GM12878 (cell line): ENCODE measurements around the gene TPO. TPM values are rescaled to one million over a fixed set of nuclear protein-coding genes. Genes with fewer than 3 reads are reported as not detected.

Experiments
- ATAC-seq: fragments of 200-7000 bp; cut with Tn5 transposase; 3 replicates; pipeline ENCODE4 v1.9.1; 2020; ENCODE audit warnings: mild to moderate bottlenecking, moderate library complexity
- BruUV-seq: library from RNA; stranded (reverse); fragments of 400-500 nt; replicated peaks from 2 replicates; lab custom pipeline; 2021; lab: Mats Ljungman, UMichigan
- CTCF ChIA-PET: fragments of 300-600 bp; sonication (Branson Sonifier 250); formaldehyde crosslinking; extraction: SDS; loops from one replicate; lab custom pipeline; 2021; ENCODE audit warnings: inconsistent platforms; lab: Yijun Ruan, JAX
- POLR2A ChIA-PET: fragments of 350-600 bp; formaldehyde crosslinking; extraction: SDS; loops from one replicate; lab custom pipeline; 2021; ENCODE audit warnings: inconsistent platforms; lab: Charles Lee
- RAD21 ChIA-PET: fragments of 300-600 bp; sonication (Branson Sonifier 250); formaldehyde crosslinking; loops from one replicate; lab custom pipeline; 2023; ENCODE audit warnings: antibody characterized with exemption; ENCODE audit not compliant: unreplicated experiment; lab: Charles Lee
- SMC1A ChIA-PET: fragments of 300-600 bp; sonication (Branson Sonifier 250); formaldehyde crosslinking; loops from one replicate; lab custom pipeline; 2023; ENCODE audit not compliant: unreplicated experiment, uncharacterized antibody; lab: Charles Lee
- DNase-seq: peaks from one replicate; pipeline ENCODE4 v3.0.0-alpha.2; 2011; ENCODE audit warnings: low read depth, low spot score
- FAIRE-seq: peaks from 3 replicates; lab custom pipeline; 2011; peaks lifted over from hg19 to GRCh38; lab: Jason Lieb, UNC
- H2AFZ ChIP-seq: 2 replicates; pipeline ENCODE4 v1.6.0; 2011; ENCODE audit warnings: low read depth, low read length, control low read depth; ENCODE audit not compliant: control insufficient read depth
- H3K27ac ChIP-seq: 2 replicates; pipeline ENCODE4 v1.5.1; 2011; ENCODE audit warnings: control low read depth; ENCODE audit not compliant: control insufficient read depth, insufficient read depth
- H3K27me3 ChIP-seq, 2 experiments: replicated peaks in 1 of 2; 2 replicates each; pipeline versions ENCODE4 v1.6.0 to v1.6.1; 2011; ENCODE audit warnings: low read length in 1 of 2; ENCODE audit not compliant: control insufficient read depth in 2 of 2, insufficient read depth in 2 of 2
- H3K36me3 ChIP-seq, 2 experiments: 2 replicates each; pipeline ENCODE4 v1.5.1; 2011; ENCODE audit warnings: low read length in 1 of 2; ENCODE audit not compliant: control insufficient read depth in 2 of 2, insufficient read depth in 2 of 2
- H3K4me1 ChIP-seq: 2 replicates; pipeline ENCODE4 v1.6.1; 2011; ENCODE audit warnings: mild to moderate bottlenecking, low read length, moderate library complexity, mixed read lengths; ENCODE audit not compliant: control insufficient read depth, insufficient read depth
- H3K4me2 ChIP-seq: 2 replicates; pipeline ENCODE4 v1.6.0; 2011; ENCODE audit warnings: control low read depth; ENCODE audit not compliant: control insufficient read depth, insufficient read depth
- H3K4me3 ChIP-seq: fragments of 200-600 bp; sonication (generic); 2 replicates; pipeline ENCODE4 v1.5.1; 2016
- H3K79me2 ChIP-seq: 2 replicates; pipeline ENCODE4 v1.6.0; 2011; ENCODE audit warnings: low read length; ENCODE audit not compliant: control insufficient read depth, insufficient read depth
- H3K9ac ChIP-seq: 2 replicates; pipeline ENCODE4 v1.8.0; 2011; ENCODE audit warnings: low read length, control low read depth, mixed read lengths; ENCODE audit not compliant: control insufficient read depth, insufficient read depth
- H3K9me3 ChIP-seq: replicated peaks from 3 replicates; pipeline ENCODE4 v1.5.1; 2011; ENCODE audit warnings: mild to moderate bottlenecking, low read length; ENCODE audit not compliant: control insufficient read depth, insufficient read depth
- H4K20me1 ChIP-seq: 2 replicates; pipeline ENCODE4 v1.6.0; 2011; ENCODE audit not compliant: control insufficient read depth, insufficient read depth
- ASH2L ChIP-seq: fragments of 300-600, 200-600 bp; sonication (generic); IDR thresholded peaks from 2 replicates; pipeline ENCODE4 v1.6.1; 2017; ENCODE audit warnings: low read depth, mild to moderate bottlenecking, borderline replicate concordance
- ATF3 ChIP-seq: IDR thresholded peaks from 2 replicates; pipeline ENCODE4 v1.6.1; 2011; ENCODE audit warnings: low read depth, mild to moderate bottlenecking, low read length, moderate library complexity, borderline replicate concordance; ENCODE audit errors: extremely low read depth
- BCL11A ChIP-seq: IDR thresholded peaks from 2 replicates; pipeline ENCODE4 v1.6.1; 2011; ENCODE audit warnings: low read depth, low read length
- BCLAF1 ChIP-seq: fragments of 450-650 bp; IDR thresholded peaks from 2 replicates; pipeline ENCODE4 v1.6.1; 2017; ENCODE audit warnings: antibody characterized with exemption, mild to moderate bottlenecking, moderate library complexity
- BMI1 ChIP-seq: fragments of 450-650 bp; IDR thresholded peaks from 2 replicates; pipeline ENCODE4 v1.6.1; 2016; ENCODE audit warnings: mild to moderate bottlenecking, moderate library complexity, borderline replicate concordance
- BRCA1 ChIP-seq: IDR thresholded peaks from 2 replicates; pipeline ENCODE4 v1.6.1; 2011; ENCODE audit warnings: low read depth, low read length, improper control_type of control experiment
- CHD4 ChIP-seq: fragments of 200-600 bp; sonication (generic); IDR thresholded peaks from 2 replicates; pipeline ENCODE4 v1.6.1; 2016; ENCODE audit warnings: mild to moderate bottlenecking
- EP300 ChIP-seq, 2 experiments: fragments of 150-350 bp in 1 of 2; IDR thresholded peaks; 2 replicates each; pipeline ENCODE4 v1.6.1; 2011 to 2012; ENCODE audit warnings: low read depth in 2 of 2, low read length in 2 of 2, borderline replicate concordance in 1 of 2, improper control_type of control experiment in 1 of 2, inconsistent platforms in 1 of 2; ENCODE audit not compliant: control insufficient read depth in 1 of 2
- IRF4 ChIP-seq: IDR thresholded peaks from 2 replicates; pipeline ENCODE4 v1.6.1; 2011; ENCODE audit warnings: low read depth, low read length
- IRF5 ChIP-seq: fragments of 450-650 bp; IDR thresholded peaks from 2 replicates; pipeline ENCODE4 v1.6.1; 2017; ENCODE audit warnings: borderline replicate concordance
- KAT2A ChIP-seq: conservative IDR thresholded peaks from 2 replicates; pipeline ENCODE4 v1.6.1; 2011; ENCODE audit warnings: low read depth, low read length; ENCODE audit not compliant: control insufficient read depth
- PAX5 ChIP-seq: IDR thresholded peaks from 2 replicates; pipeline ENCODE4 v1.6.1; 2011; ENCODE audit warnings: low read depth, low read length, borderline replicate concordance
- STAT1 ChIP-seq: fragments of 450-650 bp; conservative IDR thresholded peaks from 2 replicates; pipeline ENCODE4 v1.6.1; 2014; ENCODE audit warnings: antibody characterized with exemption, mild to moderate bottlenecking
- WGBS: methylation state at CpG from one replicate; pipeline ENCODE4 v1.1.6; 2016; ENCODE audit warnings: low lambda C conversion rate; ENCODE audit not compliant: insufficient replicate concordance, insufficient coverage; ENCODE audit errors: missing lambda C conversion rate; 5-methylcytosine and 5-hydroxymethylcytosine counted together
- in situ Hi-C: fragments of 300-500 bp; cut with MboI; formaldehyde crosslinking; loops from 9 replicates; pipeline ENCODE4 v1.14.3; 2018; ENCODE audit warnings: mixed read lengths
- intact Hi-C: fragments of 100-400 bp; cut with micrococcal nuclease; formaldehyde crosslinking; loops from one replicate; pipeline ENCODE4 v1.14.2; 2022; ENCODE audit not compliant: unreplicated experiment
- polyA plus RNA-seq, 11 experiments: library from polyadenylated mRNA; depleted of rRNA in 4 of 11; unstranded in 6 of 11; stranded (reverse) in 5 of 11; fragments of >200 nt; fragmentation: Nextera tagmentation in 4 of 11; fragmentation: Illumina TruSeq in 1 of 11; extraction: Ambion mirVana in 4 of 11; extraction: Trizol in 1 of 11; gene quantifications; 1 replicate in 1 of 11; 2 replicates in 10 of 11; pipeline versions ENCODE4 v1.2.1 to v1.2.3, GENCODE V29; 2011 to 2016; ENCODE audit warnings: inconsistent platforms in 2 of 11, missing spikeins in 2 of 11, low read depth in 1 of 11
- total RNA-seq, 4 experiments: library from RNA; depleted of rRNA in 3 of 4; stranded (reverse); fragments of >200 nt in 3 of 4; fragmentation: Illumina TruSeq in 1 of 4; extraction: Trizol in 1 of 4; gene quantifications; 2 replicates each; pipeline versions ENCODE4 v1.2.1 to v1.2.3, GENCODE V29; 2013 to 2021

The TPO gene
- total and polyA plus RNA-seq, 10 of the 15 experiments (the other 5 are each of a cell fraction or from before 2014, with no cell fraction given), result 0.07 to 0.11 TPM; not detected in 8

GRCh38 chr2:1462994-1463393, 49.7 kb downstream of the TPO start:
- Histone ChIP-seq H3K36me3 (no peaks in the 10 kb centered on the region), H4K20me1 (no peaks in the 10 kb centered on the region), H3K4me3 (no peak overlapping the region), H3K27me3 (no peaks in the 10 kb centered on the region), H3K4me1 (no peaks in the 10 kb centered on the region), H3K9me3 (no peaks in the 10 kb centered on the region; the same call in 2 of the 3 replicates), H3K79me2 (no peaks in the 10 kb centered on the region), H2AFZ (no peak overlapping the region), H3K4me2 (no peak overlapping the region), H3K9ac (no peak overlapping the region), H3K27ac (no peak overlapping the region)
- ChIA-PET SMC1A (no interaction called here), POLR2A (no interaction called here), CTCF (no interaction called here), RAD21 (no interaction called here)
- DNase-seq, result no peak
- 28% methylated on average over 4 of the region's 4 CpGs for WGBS
- FAIRE-seq, result no peak
- BruUV-seq, result no TSS peak
- no peak for ATAC-seq
- intact Hi-C loops, result no loop called here
- TF ChIP-seq BCL11A, result no peak
- no peak for TF ChIP-seq EP300 (IDR thresholded peaks at IDR 0.05; ENCODE audit: borderline replicate concordance in 1 of 2, control insufficient read depth in 1 of 2, low read depth in 2 of 2, low read length in 2 of 2)
- no peak for TF ChIP-seq KAT2A
- no peak for TF ChIP-seq ASH2L
- TF ChIP-seq CHD4, result no peak
- no peak for TF ChIP-seq BRCA1
- no peak for TF ChIP-seq IRF5
- TF ChIP-seq BMI1, result no peak
- TF ChIP-seq BCLAF1, result no peak
- TF ChIP-seq PAX5, result no peak
- TF ChIP-seq ATF3, result no peak
- TF ChIP-seq IRF4, result no peak
- no peak for TF ChIP-seq STAT1
- in situ Hi-C loops, result no loop called here
